ENCODE measurements around the gene RBFA.

RBFA gene

GRCh38 chr18:80070825-80071224 is 36.6 kb downstream of the RBFA start:
- DNase-seq (ENCODE audit: low read depth) = no peak
- H3K4me3 ChIP-seq (ENCODE audit: low read length) = no peak overlapping the region
- no peak for TF ChIP-seq CTCF (IDR thresholded peaks at IDR 0.05; ENCODE audit: insufficient read depth, low read depth, low read length, missing control alignments)

GRCh38 chr18:80074183-80074582 is 39.9 kb downstream of the RBFA start:
- DNase-seq (ENCODE audit: low read depth) = no peak
- H3K4me3 ChIP-seq (ENCODE audit: low read length) = no peak overlapping the region
- no peak for TF ChIP-seq CTCF (IDR thresholded peaks at IDR 0.05; ENCODE audit: insufficient read depth, low read depth, low read length, missing control alignments)

GRCh38 chr18:80074697-80075096 is 40.5 kb downstream of the RBFA start:
- DNase-seq (ENCODE audit: low read depth) = no peak
- no peak for TF ChIP-seq CTCF (IDR thresholded peaks at IDR 0.05; ENCODE audit: insufficient read depth, low read depth, low read length, missing control alignments)
- H3K4me3 ChIP-seq (ENCODE audit: low read length) = no peak overlapping the region

- DNase-seq (ENCODE audit: low read depth) = no peak
- no peak overlapping the region for H3K4me3 ChIP-seq (ENCODE audit: low read length)
- TF ChIP-seq CTCF (IDR thresholded peaks at IDR 0.05; ENCODE audit: insufficient read depth, low read depth, low read length, missing control alignments) = no peak
Observed at GRCh38 chr18:80075940-80076339, 41.7 kb downstream of the RBFA start.

GRCh38 chr18:80076379-80076778 is 42.1 kb downstream of the RBFA start:
- H3K4me3 ChIP-seq (ENCODE audit: low read length) = no peak overlapping the region
- no peak for DNase-seq (ENCODE audit: low read depth)
- TF ChIP-seq CTCF (IDR thresholded peaks at IDR 0.05; ENCODE audit: insufficient read depth, low read depth, low read length, missing control alignments) = no peak

- no peak overlapping the region for H3K4me3 ChIP-seq (ENCODE audit: low read length)
- TF ChIP-seq CTCF (IDR thresholded peaks at IDR 0.05; ENCODE audit: insufficient read depth, low read depth, low read length, missing control alignments) = no peak
- DNase-seq (ENCODE audit: low read depth) = no peak
Observed at GRCh38 chr18:80077873-80078272, 43.6 kb downstream of the RBFA start.

Measured in epithelial cell of esophagus (primary cell).